HepG2 (cell line): ENCODE results near the gene CERS5. TPM values are rescaled to one million over a fixed set of nuclear protein-coding genes. Genes with fewer than 3 reads are reported as not detected.

Source experiments
- ATF7-NPFF ChIP-seq: sonication (generic); formaldehyde crosslinking; IDR thresholded peaks from 2 replicates; pipeline ENCODE4 v1.8.1; 2023; ENCODE audit warnings: mild to moderate bottlenecking, low read depth, missing genetic modification reagents, moderate library complexity
- FOXK1 ChIP-seq: sonication (generic); formaldehyde crosslinking; IDR thresholded peaks from 2 replicates; pipeline ENCODE4 v1.4.0; 2020; ENCODE audit warnings: low read depth, missing genetic modification reagents, borderline replicate concordance
- HNRNPH1 ChIP-seq: fragments of 200-400 bp; formaldehyde crosslinking; optimal IDR thresholded peaks from 2 replicates; pipeline ENCODE3; 2017; ENCODE audit warnings: mild to moderate bottlenecking, low read depth, low read length
- HNRNPK ChIP-seq: fragments of 200-400 bp; formaldehyde crosslinking; IDR thresholded peaks from 2 replicates; pipeline ENCODE4 v1.6.1; 2018; ENCODE audit warnings: low read length, low read depth, moderate library complexity, mild to moderate bottlenecking; ENCODE audit not compliant: poor library complexity, severe bottlenecking
- KLF6 ChIP-seq: IDR thresholded peaks from 2 replicates; pipeline ENCODE4 v1.8.0; 2016; ENCODE audit warnings: missing biosample characterization, missing genetic modification reagents
- NR2F6 ChIP-seq, 2 experiments: IDR thresholded peaks; 2 replicates each; pipeline ENCODE4 v1.6.1; 2016; ENCODE audit warnings: antibody characterized with exemption in 1 of 2, mild to moderate bottlenecking in 1 of 2
- PAF1 ChIP-seq: IDR thresholded peaks from 2 replicates; pipeline ENCODE4 v1.6.1; 2016; ENCODE audit warnings: missing genetic modification reagents, missing compliant biosample characterization
- POLR2A ChIP-seq, 2 experiments: IDR thresholded peaks; 2 replicates each; pipeline ENCODE4 v1.6.1; 2011; ENCODE audit warnings: low read depth in 2 of 2, low read length in 2 of 2, mild to moderate bottlenecking in 1 of 2, moderate library complexity in 1 of 2; ENCODE audit not compliant: insufficient read depth in 1 of 2
- SNAPC4 ChIP-seq: sonication (generic); formaldehyde crosslinking; IDR thresholded peaks from 2 replicates; pipeline ENCODE4 v1.4.0; 2020; ENCODE audit warnings: mild to moderate bottlenecking, missing genetic modification reagents
- TFAP4 ChIP-seq: sonication (generic); IDR thresholded peaks from 2 replicates; pipeline ENCODE4 v1.6.1; 2016; ENCODE audit warnings: low read depth, borderline replicate concordance
- THYN1 ChIP-seq: sonication (generic); formaldehyde crosslinking; IDR thresholded peaks from 2 replicates; pipeline ENCODE4 v1.8.1; 2023; ENCODE audit warnings: low read depth, mild to moderate bottlenecking, moderate library complexity, missing genetic modification reagents, borderline replicate concordance
- ZKSCAN8 ChIP-seq: IDR thresholded peaks from 2 replicates; pipeline ENCODE4 v1.6.1; 2016; ENCODE audit warnings: borderline replicate concordance, missing genetic modification reagents, missing compliant biosample characterization
- ZNF30 ChIP-seq: sonication (generic); formaldehyde crosslinking; IDR thresholded peaks from 2 replicates; pipeline ENCODE4 v1.5.0; 2020; ENCODE audit warnings: mild to moderate bottlenecking, missing genetic modification reagents
- ZNF672 ChIP-seq: sonication (generic); formaldehyde crosslinking; IDR thresholded peaks from 2 replicates; pipeline ENCODE4 v1.8.1; 2022; ENCODE audit warnings: missing genetic modification reagents
- ZNF773 ChIP-seq: sonication (generic); formaldehyde crosslinking; IDR thresholded peaks from 2 replicates; pipeline ENCODE4 v1.4.0; 2020; ENCODE audit warnings: missing genetic modification reagents, borderline replicate concordance
- ZNF776 ChIP-seq: sonication (generic); formaldehyde crosslinking; IDR thresholded peaks from 2 replicates; pipeline ENCODE4 v1.4.0; 2020; ENCODE audit warnings: mild to moderate bottlenecking, missing genetic modification reagents
- ZSCAN29 ChIP-seq: sonication (generic); formaldehyde crosslinking; conservative IDR thresholded peaks from 2 replicates; pipeline ENCODE4 v1.4.0; 2020; ENCODE audit warnings: mild to moderate bottlenecking, missing genetic modification reagents
- polyA plus RNA-seq, 8 experiments: library from polyadenylated mRNA; depleted of rRNA in 3 of 8; stranded (reverse) in 7 of 8; unstranded in 1 of 8; fragments of >200 nt; fragmentation: Illumina TruSeq in 4 of 8; extraction: Trizol in 4 of 8; gene quantifications; 2 replicates each; pipeline versions ENCODE4 v1.2.1 to v1.2.3, GENCODE V29; 2011 to 2016; ENCODE audit warnings: low read depth in 4 of 8, missing spikeins in 1 of 8, mixed read lengths in 1 of 8; ENCODE audit not compliant: insufficient read depth in 1 of 8
- total RNA-seq, 5 experiments: library from RNA; depleted of rRNA; stranded (reverse); fragments of >200 nt; fragmentation: Illumina TruSeq; extraction: Trizol; gene quantifications; 2 replicates each; pipeline ENCODE4 v1.2.3, GENCODE V29; 2016; ENCODE audit warnings: low read depth in 1 of 5
- TF ChIP-seq, protein P1 (sequence below): IDR thresholded peaks from 2 replicates; pipeline ENCODE4 v1.4.0; 2020; ENCODE audit warnings: mild to moderate bottlenecking, missing genetic modification reagents

The CERS5 gene
- total and polyA plus RNA-seq, 2 of the 13 experiments (the other 11 are each of a cell fraction or from before 2014, with no cell fraction given) = 22.3 to 48.8 TPM

DNA sequence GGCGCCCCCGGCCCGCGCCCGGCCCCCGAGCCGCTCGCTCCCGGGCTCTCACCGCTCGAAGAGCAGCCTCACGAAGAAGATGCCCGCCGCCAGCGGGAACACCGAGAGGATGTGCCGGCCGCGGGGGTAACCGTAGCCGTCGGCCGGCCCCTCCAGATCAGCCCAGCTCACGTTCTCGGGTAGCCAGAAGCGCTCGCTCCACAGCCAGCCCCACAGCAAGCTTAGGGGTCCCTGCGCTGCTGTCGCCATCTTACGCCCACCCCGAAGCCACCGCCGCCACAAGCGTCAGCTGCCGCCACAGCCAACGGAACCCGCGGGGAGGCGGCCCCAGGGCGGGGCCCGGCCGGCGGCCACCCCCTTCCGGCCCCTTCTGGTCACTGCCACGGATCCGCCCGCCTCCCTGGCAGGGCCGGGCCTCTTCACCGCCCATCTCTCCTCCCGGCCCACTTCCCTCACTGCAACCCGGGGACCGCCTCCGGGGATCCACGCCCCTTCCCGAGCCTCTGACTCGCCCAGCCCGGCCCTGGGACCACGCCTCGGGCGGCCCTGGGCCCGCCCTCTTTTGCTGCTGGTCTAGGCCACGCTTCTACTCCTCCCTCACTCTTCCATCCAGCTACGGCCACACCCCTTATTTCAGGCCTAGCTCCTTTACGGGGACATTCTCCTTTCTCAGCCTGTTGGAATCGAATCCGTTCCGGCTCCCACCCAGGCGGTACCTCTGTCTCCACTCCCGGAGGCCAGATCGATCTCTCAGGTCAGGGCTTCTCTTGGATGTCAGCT, at the start of gene CERS5 (continued):
- TF ChIP-seq, protein P1, sequence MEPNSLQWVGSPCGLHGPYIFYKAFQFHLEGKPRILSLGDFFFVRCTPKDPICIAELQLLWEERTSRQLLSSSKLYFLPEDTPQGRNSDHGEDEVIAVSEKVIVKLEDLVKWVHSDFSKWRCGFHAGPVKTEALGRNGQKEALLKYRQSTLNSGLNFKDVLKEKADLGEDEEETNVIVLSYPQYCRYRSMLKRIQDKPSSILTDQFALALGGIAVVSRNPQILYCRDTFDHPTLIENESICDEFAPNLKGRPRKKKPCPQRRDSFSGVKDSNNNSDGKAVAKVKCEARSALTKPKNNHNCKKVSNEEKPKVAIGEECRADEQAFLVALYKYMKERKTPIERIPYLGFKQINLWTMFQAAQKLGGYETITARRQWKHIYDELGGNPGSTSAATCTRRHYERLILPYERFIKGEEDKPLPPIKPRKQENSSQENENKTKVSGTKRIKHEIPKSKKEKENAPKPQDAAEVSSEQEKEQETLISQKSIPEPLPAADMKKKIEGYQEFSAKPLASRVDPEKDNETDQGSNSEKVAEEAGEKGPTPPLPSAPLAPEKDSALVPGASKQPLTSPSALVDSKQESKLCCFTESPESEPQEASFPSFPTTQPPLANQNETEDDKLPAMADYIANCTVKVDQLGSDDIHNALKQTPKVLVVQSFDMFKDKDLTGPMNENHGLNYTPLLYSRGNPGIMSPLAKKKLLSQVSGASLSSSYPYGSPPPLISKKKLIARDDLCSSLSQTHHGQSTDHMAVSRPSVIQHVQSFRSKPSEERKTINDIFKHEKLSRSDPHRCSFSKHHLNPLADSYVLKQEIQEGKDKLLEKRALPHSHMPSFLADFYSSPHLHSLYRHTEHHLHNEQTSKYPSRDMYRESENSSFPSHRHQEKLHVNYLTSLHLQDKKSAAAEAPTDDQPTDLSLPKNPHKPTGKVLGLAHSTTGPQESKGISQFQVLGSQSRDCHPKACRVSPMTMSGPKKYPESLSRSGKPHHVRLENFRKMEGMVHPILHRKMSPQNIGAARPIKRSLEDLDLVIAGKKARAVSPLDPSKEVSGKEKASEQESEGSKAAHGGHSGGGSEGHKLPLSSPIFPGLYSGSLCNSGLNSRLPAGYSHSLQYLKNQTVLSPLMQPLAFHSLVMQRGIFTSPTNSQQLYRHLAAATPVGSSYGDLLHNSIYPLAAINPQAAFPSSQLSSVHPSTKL (CRISPR knock-in tag) = peak; percentile 51
- peak; percentile 49; the same call in 1 of the 2 replicates for TF ChIP-seq ZSCAN29 (CRISPR knock-in tag)
- TF ChIP-seq ZNF30 = no peak
- TF ChIP-seq POLR2A (IDR thresholded peaks at IDR 0.05; ENCODE audit: insufficient read depth in 1 of 2, low read depth in 2 of 2, low read length in 2 of 2) = peak; percentile 71 to 87
- no peak for TF ChIP-seq ZNF672 (CRISPR knock-in tag)
- no peak for TF ChIP-seq SNAPC4 (CRISPR knock-in tag)
- TF ChIP-seq KLF6 (CRISPR knock-in tag) = 0 out of 2 replicates have a peak, but pooled peaks have one; percentile 30
- TF ChIP-seq ATF7-NPFF (CRISPR knock-in tag) = 0 out of 2 replicates have a peak, but pooled peaks have one; percentile 45
- TF ChIP-seq PAF1 (CRISPR knock-in tag) = no peak
- no peak for TF ChIP-seq HNRNPH1
- TF ChIP-seq ZKSCAN8 (CRISPR knock-in tag) = peak; percentile 35; the same call in 1 of the 2 replicates
- peak; percentile 14; the same call in 1 of the 2 replicates for TF ChIP-seq ZNF773 (CRISPR knock-in tag)
- peak; percentile 81; the same call in 1 of the 2 replicates for TF ChIP-seq ZNF776 (CRISPR knock-in tag)
- TF ChIP-seq FOXK1 (CRISPR knock-in tag) = peak; percentile 26; the same call in 1 of the 2 replicates
- peak; percentile 66 for TF ChIP-seq HNRNPK
- no peak; the same call in 1 of the 2 replicates for TF ChIP-seq NR2F6 (IDR thresholded peaks at IDR 0.05)
- TF ChIP-seq NR2F6 (CRISPR knock-in tag; IDR thresholded peaks at IDR 0.05) = no peak; the same call in 1 of the 2 replicates
- peak; percentile 48; the same call in 1 of the 2 replicates for TF ChIP-seq TFAP4
- no peak for TF ChIP-seq THYN1 (CRISPR knock-in tag)
